NCI-H2227 (cell line): Measurements from ENCODE around the gene TEDC2.
"Not testable (repeated sequence)": the region's sequence is repeated elsewhere in the genome, so short reads cannot be mapped to it uniquely, and the experiment has no call there.

Experiments
- DNase-seq: peaks from one replicate; lab custom pipeline; 2025; ENCODE audit not compliant: unreplicated experiment; lab: John Stamatoyannopoulos, UW

Gene TEDC2

GRCh38 chr16:2437032-2437790 is 22.7 kb upstream of the TEDC2 start:
- no peak for DNase-seq

GRCh38 chr16:2438121-2438520 is 21.8 kb upstream of the TEDC2 start:
- no peak for DNase-seq

- no peak for DNase-seq
Observed at GRCh38 chr16:2439598-2439997, 20.3 kb upstream of the TEDC2 start.

GRCh38 chr16:2441143-2441804 is 18.6 kb upstream of the TEDC2 start:
- DNase-seq = not testable (repeated sequence)

GRCh38 chr16:2443555-2443954 is 16.4 kb upstream of the TEDC2 start:
- DNase-seq = no peak

- no peak for DNase-seq
Observed at GRCh38 chr16:2447920-2448583, 11.9 kb upstream of the TEDC2 start.

GRCh38 chr16:2449118-2449517 is 10.8 kb upstream of the TEDC2 start:
- no peak for DNase-seq

GRCh38 chr16:2450535-2450934 is 9.4 kb upstream of the TEDC2 start:
- no peak for DNase-seq

- DNase-seq = no peak
Observed at GRCh38 chr16:2450975-2451381, 8.9 kb upstream of the TEDC2 start.

GRCh38 chr16:2451851-2452320 is 8.0 kb upstream of the TEDC2 start:
- DNase-seq = no peak

GRCh38 chr16:2452650-2453049 is 7.3 kb upstream of the TEDC2 start:
- no peak for DNase-seq

GRCh38 chr16:2455081-2455845 is 4.6 kb upstream of the TEDC2 start:
- DNase-seq = no peak

- DNase-seq = no peak
Observed at GRCh38 chr16:2456551-2457153, 3.3 kb upstream of the TEDC2 start.

GRCh38 chr16:2457267-2457666 is 2.6 kb upstream of the TEDC2 start:
- DNase-seq = no peak

- no peak for DNase-seq
Observed at GRCh38 chr16:2457946-2458345, 2.0 kb upstream of the TEDC2 start.

GRCh38 chr16:2458887-2459646 is 842 bp upstream of the TEDC2 start:
- DNase-seq = peak; percentile 30

GRCh38 chr16:2460391-2460713 is 443 bp downstream of the TEDC2 start:
- no peak for DNase-seq

GRCh38 chr16:2460916-2461315 is 1.0 kb downstream of the TEDC2 start:
- no peak for DNase-seq

- DNase-seq = no peak
Observed at GRCh38 chr16:2462031-2462866, 2.3 kb downstream of the TEDC2 start.
